Coronary artery (tissue), 2 donors: ENCODE measurements around the gene UNC13C.

Source experiments
- DNase-seq: peaks from one replicate; pipeline ENCODE4 v3.0.0-alpha.2; 2017; ENCODE audit warnings: low spot score
- H3K27ac ChIP-seq, 2 donors: fragments of 200-600 bp; sonication (generic); one replicate each; pipeline ENCODE4 v1.5.1; 2016 to 2019
- H3K4me3 ChIP-seq: fragments of 200-600 bp; sonication (generic); 2 replicates; pipeline ENCODE4 v1.5.1; 2016; ENCODE audit warnings: mild to moderate bottlenecking, moderate library complexity
- TF ChIP-seq, protein P1 (sequence below): fragments of 200-600 bp; sonication (generic); IDR thresholded peaks from one replicate; pipeline ENCODE4 v1.5.1; 2019; ENCODE audit warnings: antibody characterized with exemption

The UNC13C gene

GRCh38 chr15:54017959-54018358 lies 39.7 kb downstream of the UNC13C start:
- TF ChIP-seq, protein P1, sequence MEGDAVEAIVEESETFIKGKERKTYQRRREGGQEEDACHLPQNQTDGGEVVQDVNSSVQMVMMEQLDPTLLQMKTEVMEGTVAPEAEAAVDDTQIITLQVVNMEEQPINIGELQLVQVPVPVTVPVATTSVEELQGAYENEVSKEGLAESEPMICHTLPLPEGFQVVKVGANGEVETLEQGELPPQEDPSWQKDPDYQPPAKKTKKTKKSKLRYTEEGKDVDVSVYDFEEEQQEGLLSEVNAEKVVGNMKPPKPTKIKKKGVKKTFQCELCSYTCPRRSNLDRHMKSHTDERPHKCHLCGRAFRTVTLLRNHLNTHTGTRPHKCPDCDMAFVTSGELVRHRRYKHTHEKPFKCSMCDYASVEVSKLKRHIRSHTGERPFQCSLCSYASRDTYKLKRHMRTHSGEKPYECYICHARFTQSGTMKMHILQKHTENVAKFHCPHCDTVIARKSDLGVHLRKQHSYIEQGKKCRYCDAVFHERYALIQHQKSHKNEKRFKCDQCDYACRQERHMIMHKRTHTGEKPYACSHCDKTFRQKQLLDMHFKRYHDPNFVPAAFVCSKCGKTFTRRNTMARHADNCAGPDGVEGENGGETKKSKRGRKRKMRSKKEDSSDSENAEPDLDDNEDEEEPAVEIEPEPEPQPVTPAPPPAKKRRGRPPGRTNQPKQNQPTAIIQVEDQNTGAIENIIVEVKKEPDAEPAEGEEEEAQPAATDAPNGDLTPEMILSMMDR, result no peak
- no peak overlapping the region for H3K4me3 ChIP-seq
- no peak for DNase-seq
- H3K27ac ChIP-seq, result no peak overlapping the region

DNA sequence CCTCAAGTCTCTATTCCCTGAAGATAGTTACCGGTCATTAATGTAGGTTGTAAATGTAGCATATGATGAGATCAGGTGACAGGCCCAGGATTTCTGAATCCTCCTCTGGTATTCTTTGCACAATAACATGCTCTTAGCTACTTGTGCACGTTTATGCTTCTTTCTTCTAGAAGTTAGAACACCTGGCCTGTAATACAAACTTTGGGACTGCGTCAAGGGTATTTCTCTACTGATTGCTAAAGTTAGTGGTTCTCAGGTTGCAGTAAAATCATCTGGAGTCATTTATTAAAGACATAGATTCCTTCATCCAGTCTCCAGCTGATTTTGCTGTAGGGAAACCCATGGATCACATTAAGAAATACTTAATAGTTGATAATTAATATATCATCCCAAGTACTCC lies 48.0 kb downstream of the UNC13C start:
- TF ChIP-seq, protein P1, result no peak
- Histone ChIP-seq H3K4me3 (no peak overlapping the region), H3K27ac (no peak overlapping the region)
- no peak for DNase-seq

DNA sequence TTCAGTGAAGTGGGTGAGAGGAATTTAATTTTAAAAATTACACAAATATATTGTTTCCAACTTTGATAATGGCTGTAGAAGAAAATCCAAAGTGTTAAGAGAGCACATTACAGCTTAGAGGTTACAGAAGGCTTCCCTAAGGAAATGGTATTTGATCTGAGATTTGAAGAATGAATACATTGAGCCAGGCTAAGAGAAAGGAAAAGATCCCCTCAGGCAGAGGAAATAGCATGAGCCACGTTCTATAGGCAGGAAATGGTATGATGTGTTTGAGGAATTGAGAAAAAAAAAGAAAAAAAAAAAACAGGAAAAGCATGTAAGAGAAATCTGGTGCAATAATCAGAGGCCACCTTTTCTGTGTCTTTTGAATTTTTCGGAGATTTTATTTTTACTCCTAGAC lies 48.6 kb downstream of the UNC13C start:
- TF ChIP-seq, protein P1, result no peak
- no peak for DNase-seq
- Histone ChIP-seq H3K4me3 (no peak overlapping the region), H3K27ac (no peak overlapping the region)

- TF ChIP-seq, protein P1, result no peak
These were observed 50.8 kb downstream of the UNC13C start for GRCh38 chr15:54029081-54029480.

GRCh38 chr15:54032066-54032465 lies 53.8 kb downstream of the UNC13C start:
- no peak for DNase-seq
- Histone ChIP-seq H3K4me3 (no peak overlapping the region), H3K27ac (no peak overlapping the region)
- TF ChIP-seq, protein P1, result no peak

More at GRCh38 chr15:54029081-54029480, 50.8 kb downstream of the UNC13C start:
- H3K4me3 ChIP-seq, result no peak overlapping the region
- no peak overlapping the region for H3K27ac ChIP-seq
- no peak for DNase-seq

DNA sequence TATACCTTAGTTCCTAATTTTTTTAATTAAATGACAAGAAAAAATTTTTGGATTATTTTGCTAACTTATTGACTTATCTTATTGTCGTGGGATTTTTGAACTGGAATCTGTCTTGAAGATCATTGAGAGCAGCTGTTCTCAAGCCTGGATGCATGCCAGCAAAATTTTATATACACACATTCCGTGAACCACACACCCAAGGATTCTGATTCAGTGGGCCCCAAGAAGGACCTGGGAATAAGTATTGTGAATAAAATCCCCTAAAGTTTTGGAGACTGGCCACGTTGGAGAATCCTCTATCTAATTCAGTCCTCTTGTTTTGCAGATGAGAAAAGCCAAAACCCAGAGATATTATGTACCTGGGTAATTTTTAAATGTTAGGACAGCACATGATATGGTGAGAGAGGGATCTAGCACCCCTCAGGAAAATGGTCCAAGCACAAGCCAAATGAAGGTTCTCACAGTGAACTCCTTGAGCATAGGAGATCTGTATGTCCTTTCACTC lies 55.2 kb downstream of the UNC13C start:
- H3K4me3 ChIP-seq, result no peak overlapping the region
- H3K27ac ChIP-seq, result no peak overlapping the region
- TF ChIP-seq, protein P1, result no peak
- no peak for DNase-seq

GRCh38 chr15:54033869-54034458 lies 55.7 kb downstream of the UNC13C start:
- TF ChIP-seq, protein P1, result no peak

More at GRCh38 chr15:54033869-54034458, 55.7 kb downstream of the UNC13C start:
- H3K27ac ChIP-seq, result no peak overlapping the region
- no peak for DNase-seq
- no peak overlapping the region for H3K4me3 ChIP-seq
